ENCODE data around the gene MRPL42. TPM values are rescaled to one million over a fixed set of nuclear protein-coding genes. Genes with fewer than 3 reads are reported as not detected.

Gene MRPL42
- total RNA-seq, 2 donors from 2014 or later = 11.9 to 21.4 TPM

DNA sequence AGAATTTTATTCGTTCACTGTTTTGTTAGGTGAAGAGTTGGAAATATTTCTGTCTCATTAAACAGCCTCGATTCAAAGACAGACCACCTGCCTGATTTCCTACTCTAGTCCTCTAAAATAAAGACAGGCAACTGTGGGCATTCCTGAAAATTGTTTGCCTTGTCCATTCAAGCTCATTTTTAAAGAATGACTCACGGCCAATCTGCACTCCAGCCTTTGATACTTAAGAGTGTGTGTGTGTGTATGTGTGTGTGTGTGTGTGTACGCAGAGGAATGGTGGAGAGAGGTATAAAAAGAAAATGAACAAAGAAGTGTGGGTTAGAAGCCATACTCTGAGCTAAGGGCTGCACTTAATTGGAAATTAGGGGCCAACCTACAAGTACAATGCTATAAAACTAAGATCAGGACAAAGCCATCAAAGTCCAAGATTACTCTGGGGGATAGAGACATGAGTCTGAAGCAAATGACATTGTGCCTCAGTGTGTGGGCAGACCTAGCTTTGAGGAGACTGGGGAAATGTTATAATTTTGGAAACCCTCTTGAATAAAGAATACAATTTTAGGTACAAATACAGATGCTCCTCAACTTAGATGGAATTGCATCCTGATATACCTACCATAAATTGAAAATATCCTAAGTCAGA, 59.6 kb downstream of the MRPL42 start:
- H3K4me1 ChIP-seq = no peaks in the 10 kb centered on the region
- ATAC-seq = no peak
- H3K27ac ChIP-seq = no peak overlapping the region
- no peak overlapping the region for H3K4me3 ChIP-seq
- intact Hi-C loops (cut with DNase I) = no loop called here
- H3K36me3 ChIP-seq (replicated peaks in 1 of 2; ENCODE audit: insufficient read depth in 1 of 2, low read depth in 2 of 2) = no peaks in the 10 kb centered on the region
- no peak for DNase-seq
- no peaks in the 10 kb centered on the region for H3K27me3 ChIP-seq
- 33 to 44% methylated on average over 4 of the region's 4 CpGs for WGBS, 2 donors
- H3K9me3 ChIP-seq = no peaks in the 10 kb centered on the region
- TF ChIP-seq, protein P1, sequence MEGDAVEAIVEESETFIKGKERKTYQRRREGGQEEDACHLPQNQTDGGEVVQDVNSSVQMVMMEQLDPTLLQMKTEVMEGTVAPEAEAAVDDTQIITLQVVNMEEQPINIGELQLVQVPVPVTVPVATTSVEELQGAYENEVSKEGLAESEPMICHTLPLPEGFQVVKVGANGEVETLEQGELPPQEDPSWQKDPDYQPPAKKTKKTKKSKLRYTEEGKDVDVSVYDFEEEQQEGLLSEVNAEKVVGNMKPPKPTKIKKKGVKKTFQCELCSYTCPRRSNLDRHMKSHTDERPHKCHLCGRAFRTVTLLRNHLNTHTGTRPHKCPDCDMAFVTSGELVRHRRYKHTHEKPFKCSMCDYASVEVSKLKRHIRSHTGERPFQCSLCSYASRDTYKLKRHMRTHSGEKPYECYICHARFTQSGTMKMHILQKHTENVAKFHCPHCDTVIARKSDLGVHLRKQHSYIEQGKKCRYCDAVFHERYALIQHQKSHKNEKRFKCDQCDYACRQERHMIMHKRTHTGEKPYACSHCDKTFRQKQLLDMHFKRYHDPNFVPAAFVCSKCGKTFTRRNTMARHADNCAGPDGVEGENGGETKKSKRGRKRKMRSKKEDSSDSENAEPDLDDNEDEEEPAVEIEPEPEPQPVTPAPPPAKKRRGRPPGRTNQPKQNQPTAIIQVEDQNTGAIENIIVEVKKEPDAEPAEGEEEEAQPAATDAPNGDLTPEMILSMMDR (IDR thresholded peaks at IDR 0.05) = no peak
- no peak for TF ChIP-seq POLR2A (IDR thresholded peaks at IDR 0.05)

DNA sequence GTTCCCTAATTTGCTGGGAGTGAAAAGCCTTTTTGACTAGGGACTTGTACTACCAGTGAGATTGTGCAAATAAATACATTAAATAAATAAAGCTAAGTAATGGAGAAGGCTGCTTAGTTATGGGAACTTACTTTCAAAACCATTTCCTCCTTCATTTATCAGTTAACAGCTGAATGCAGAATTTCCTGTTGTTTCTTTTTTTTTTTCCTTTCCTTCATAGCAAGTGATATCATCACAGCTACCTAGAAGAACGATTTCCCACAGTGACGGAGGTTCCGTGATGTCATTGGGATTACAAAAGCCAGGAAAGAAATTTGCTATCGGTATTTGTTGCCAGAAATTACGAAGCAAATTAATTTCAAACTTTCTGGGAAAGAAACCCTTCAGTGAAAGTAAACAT, 63.0 kb downstream of the MRPL42 start:
- intact Hi-C loops (cut with DNase I) = no loop called here
- H3K4me1 ChIP-seq = no peaks in the 10 kb centered on the region
- DNase-seq (no peak), ATAC-seq (no peak)
- no peaks in the 10 kb centered on the region for H3K27me3 ChIP-seq
- H3K9me3 ChIP-seq = no peaks in the 10 kb centered on the region
- TF ChIP-seq, protein P1 (IDR thresholded peaks at IDR 0.05) = no peak
- no peak for TF ChIP-seq POLR2A (IDR thresholded peaks at IDR 0.05)
- 42 to 46% methylated on average over 5 of the region's 5 CpGs for WGBS, 2 donors
- no peak overlapping the region for H3K4me3 ChIP-seq
- H3K36me3 ChIP-seq (replicated peaks in 1 of 2; ENCODE audit: insufficient read depth in 1 of 2, low read depth in 2 of 2) = no peaks in the 10 kb centered on the region
- H3K27ac ChIP-seq = no peak overlapping the region

DNA sequence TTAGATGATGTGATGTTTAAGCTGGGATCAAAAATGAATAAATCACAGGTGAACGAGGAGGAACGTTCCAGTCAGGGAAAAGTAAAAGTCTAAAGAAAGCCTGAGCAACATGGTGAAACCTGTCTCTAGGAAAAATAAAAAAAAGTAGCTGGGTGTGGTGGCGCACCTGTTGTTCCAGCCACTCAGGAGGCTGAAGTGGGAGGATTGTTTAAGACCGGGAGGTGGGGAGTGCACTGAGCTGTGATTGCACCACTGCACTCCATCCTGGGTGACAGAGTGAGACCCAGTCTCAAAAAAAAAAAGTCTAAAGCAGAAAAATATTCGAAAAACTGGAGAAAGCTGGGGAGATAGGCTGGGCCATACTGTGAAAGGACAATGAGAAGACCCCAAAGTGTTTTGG, 66.0 kb downstream of the MRPL42 start:
- DNase-seq (no peak), ATAC-seq (no peak)
- H3K36me3 ChIP-seq (replicated peaks in 1 of 2; ENCODE audit: insufficient read depth in 1 of 2, low read depth in 2 of 2) = no peaks in the 10 kb centered on the region
- H3K27ac ChIP-seq = no peak overlapping the region
- no peak overlapping the region for H3K4me3 ChIP-seq
- no peaks in the 10 kb centered on the region for H3K9me3 ChIP-seq
- intact Hi-C loops (cut with DNase I) = no loop called here
- WGBS, 2 donors = 69 to 70% methylated on average over 5 of the region's 5 CpGs
- H3K27me3 ChIP-seq = no peaks in the 10 kb centered on the region
- TF ChIP-seq POLR2A (IDR thresholded peaks at IDR 0.05) = no peak
- TF ChIP-seq, protein P1 (IDR thresholded peaks at IDR 0.05) = no peak
- no peaks in the 10 kb centered on the region for H3K4me1 ChIP-seq

DNA sequence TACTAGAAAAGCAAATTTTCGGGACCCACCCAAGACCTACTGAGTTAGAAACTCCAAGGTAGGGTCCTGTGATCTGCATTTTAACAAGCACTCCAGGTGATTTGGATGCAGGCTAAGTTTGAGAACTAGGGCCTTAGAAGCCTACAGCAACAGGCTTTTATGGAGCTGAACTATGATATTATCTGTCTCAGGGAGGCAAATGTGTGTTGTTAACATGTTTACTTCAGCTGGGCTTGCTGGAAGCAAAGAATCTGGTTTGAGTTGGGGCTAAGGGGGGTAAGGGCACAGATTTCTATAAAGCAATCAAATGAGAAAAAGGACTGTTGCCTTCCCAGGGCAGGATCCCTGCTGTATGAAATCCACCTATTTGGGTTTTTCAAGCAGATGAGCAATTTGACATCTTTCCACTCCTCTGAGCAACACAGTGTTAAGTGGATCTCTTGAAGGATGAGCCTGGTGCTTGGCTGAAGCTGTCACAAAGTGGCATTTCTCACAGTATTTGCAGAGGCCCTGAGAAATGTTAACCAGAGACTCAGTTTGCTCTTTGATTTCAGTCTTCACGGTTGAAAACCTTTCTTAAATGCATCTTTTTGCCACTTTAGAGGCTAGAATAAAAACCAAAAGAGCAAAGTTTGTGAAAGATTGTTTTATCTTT, 68.9 kb downstream of the MRPL42 start:
- no peak for TF ChIP-seq POLR2A (IDR thresholded peaks at IDR 0.05)
- TF ChIP-seq, protein P1 (IDR thresholded peaks at IDR 0.05) = no peak
- Histone ChIP-seq H3K27me3 (no peaks in the 10 kb centered on the region), H3K36me3 (replicated peaks in 1 of 2; ENCODE audit: insufficient read depth in 1 of 2, low read depth in 2 of 2) (no peaks in the 10 kb centered on the region), H3K4me1 (no peaks in the 10 kb centered on the region), H3K9me3 (no peaks in the 10 kb centered on the region), H3K4me3 (no peak overlapping the region), H3K27ac (no peak overlapping the region)
- DNase-seq (no peak), ATAC-seq (no peak)
- intact Hi-C loops (cut with DNase I) = no loop called here
- 60 to 71% methylated on average over 2 of the region's 2 CpGs for WGBS, 2 donors

Data from body of pancreas (tissue), 4 donors.